Renal pelvis (tissue), 4 donors: ENCODE results near the gene ARHGAP6. TPM values are rescaled to one million over a fixed set of nuclear protein-coding genes. Genes with fewer than 3 reads are reported as not detected.
"Not testable (repeated sequence)": the region's sequence is repeated elsewhere in the genome, so short reads cannot be mapped to it uniquely, and the experiment has no call there.

ENCODE experiments used
- DNase-seq: peaks from one replicate; pipeline ENCODE4 v3.0.0-alpha.2; 2013
- polyA plus RNA-seq, 3 donors: library from polyadenylated mRNA; unstranded; fragments of 120-200 nt; gene quantifications; one replicate each; pipeline ENCODE4 v1.2.1, GENCODE V29; 2013; ENCODE audit not compliant: insufficient read length in 3 of 3

ARHGAP6 gene
- polyA plus RNA-seq, 3 donors = 13.4 to 16.6 (median 14.8) TPM

DNA sequence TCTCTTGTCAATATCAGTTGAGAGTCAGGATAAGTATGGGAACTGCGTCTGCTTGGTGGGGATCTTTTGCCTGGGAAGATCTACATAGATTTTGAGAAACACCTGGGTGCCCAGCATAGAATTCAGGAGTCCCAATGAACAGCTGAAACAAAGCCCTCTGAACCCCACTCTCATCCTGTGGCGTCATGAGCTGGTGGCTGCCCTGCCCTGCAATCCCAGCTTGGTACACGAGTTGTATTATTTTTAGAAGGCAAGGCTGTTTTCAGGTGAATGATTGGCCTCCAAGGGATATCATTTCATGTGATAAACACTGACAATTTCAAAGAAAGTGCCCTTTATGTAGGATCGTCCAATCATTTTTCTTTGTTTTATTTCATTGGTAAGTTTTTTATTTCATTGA lies 493.8 kb downstream of the ARHGAP6 start:
- DNase-seq = no peak

DNA sequence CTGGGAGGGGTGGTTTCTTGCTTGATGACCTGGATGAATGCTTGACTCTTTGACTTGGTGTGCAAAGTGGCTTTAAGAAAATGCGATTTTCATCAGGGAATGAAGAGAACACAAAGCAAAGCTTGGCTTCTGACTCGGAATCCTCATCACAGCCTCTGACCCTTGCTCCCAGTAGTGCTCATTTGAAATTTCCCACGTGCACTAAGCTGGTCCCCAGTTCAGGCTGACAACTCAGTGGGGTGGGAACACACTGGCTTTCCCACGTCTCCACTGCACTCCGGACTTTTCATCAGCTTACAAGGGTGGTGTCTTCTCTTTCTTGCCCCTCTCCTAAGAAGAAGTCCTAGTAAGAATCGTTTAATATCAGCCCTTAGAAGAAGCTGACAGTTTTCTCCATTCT lies 501.3 kb downstream of the ARHGAP6 start:
- DNase-seq = no peak

DNA sequence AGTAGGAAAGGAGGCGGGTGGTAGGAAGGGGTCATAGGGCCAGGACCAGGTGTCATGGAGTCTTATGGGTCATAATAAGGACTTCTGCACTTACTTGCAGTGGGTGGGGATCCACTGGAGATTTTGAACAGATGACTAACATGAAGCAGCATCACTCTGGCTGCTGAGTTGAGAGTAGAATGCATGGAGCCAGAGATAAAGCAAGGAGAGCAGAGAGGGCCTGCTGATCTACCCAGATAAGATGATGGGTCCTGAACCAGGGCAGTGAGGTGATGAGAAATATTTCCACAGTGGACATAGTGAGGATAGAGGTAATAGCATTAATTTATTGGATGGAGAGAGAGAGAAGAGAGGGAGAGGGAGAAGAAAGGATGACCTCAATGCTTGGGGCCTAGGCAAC lies 506.6 kb downstream of the ARHGAP6 start:
- DNase-seq = no peak

- no peak for DNase-seq
Measured at GRCh38 chrX:11151799-11152559, 513.7 kb downstream of the ARHGAP6 start.

DNA sequence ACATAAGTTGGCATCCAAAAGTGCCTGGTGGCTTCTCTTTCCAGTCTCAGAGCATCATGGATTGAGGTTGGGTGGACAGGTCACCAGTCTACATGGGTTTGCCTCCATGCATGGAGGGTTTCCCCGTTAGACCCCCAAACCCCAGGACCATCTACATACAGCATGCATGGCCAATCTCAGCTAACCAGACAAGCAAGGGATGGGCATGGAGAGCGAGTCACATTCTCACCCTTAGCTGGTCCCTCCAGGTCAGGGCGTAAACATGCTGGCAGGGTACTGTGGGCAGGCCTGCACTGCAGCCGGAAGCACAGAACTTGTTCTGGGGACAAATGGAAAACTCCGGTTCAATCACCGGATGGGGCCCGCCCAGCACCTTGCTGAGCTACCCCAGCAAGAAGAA lies 517.3 kb downstream of the ARHGAP6 start:
- no peak for DNase-seq

DNA sequence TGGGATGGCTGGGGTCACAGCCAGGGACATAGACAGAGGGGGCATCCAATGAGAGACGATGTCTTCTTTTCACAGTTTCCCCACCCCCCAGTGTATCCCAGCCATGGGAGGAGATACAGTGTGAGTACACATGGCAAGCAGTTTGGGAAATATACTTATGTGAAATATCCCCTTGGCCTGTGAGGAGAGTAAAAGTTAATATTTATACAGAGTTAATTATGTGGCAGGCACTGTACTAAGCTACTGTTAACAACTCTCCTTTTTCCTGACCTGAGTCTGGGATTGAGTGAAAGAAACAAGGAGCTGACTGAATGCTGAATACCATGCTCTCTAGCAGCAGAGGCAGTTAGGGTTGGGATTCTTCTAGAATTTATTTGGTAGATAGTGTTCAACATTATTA lies 519.3 kb downstream of the ARHGAP6 start:
- DNase-seq = no peak

DNA sequence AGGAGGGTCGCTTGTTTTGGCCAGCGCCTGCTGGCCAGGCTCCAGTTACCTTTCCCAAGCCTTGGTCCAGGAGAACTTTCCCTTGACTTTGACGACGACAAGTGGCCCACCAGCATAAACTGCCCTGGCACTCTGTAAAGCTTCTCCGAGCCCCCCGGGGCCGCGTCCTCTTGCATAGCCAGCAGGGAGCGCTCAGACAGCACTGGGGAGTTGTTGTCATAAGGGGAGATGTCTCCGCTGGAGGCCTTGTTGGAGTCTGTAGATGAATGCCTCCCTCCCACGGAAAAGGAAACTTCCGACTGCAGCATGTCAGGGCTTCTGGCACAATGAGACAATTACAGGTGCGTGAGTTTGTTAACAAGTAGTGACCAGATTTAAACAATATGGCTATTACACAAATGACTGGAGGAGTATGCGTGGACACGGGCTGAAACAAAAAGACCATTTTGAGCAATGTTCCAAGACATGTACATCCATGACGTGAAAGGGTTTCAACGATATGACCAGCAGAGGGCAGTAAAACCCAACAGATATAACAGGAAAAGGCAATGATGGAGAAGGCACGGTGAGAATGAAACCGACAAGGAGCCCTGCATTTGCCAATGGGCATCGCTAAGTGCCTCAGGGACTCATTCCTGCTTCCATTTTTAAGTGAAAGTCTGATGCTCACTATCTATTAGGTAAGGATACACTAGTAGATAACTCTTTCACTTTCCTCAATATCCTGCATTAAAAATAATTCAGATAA lies 521.6 kb downstream of the ARHGAP6 start:
- DNase-seq = peak; percentile 78

- DNase-seq = no peak
Measured at GRCh38 chrX:11138498-11139390, 527.0 kb downstream of the ARHGAP6 start.

- DNase-seq = peak; percentile 31
Measured at GRCh38 chrX:11137543-11138139, 528.1 kb downstream of the ARHGAP6 start.

- DNase-seq = no peak
Measured at GRCh38 chrX:11135564-11136185, 530.0 kb downstream of the ARHGAP6 start.

DNA sequence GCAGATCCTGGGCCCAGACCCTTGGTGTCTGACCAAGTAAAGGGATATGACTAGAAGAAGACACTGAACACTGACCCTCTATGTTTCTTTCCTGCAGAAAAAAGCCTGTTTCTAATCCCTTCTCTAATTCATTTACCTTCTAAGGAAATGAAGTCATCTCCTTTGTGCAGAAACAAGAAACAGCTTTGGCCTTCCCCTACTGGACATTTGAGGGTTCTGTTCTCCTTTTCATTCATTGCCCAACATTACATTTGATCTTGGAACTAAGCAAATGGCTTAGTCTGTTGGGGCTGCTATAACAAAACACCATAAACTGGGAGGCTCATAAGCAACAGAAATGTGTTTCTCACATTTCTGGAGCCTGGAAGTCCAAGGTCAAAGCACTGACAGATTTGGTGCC lies 534.6 kb downstream of the ARHGAP6 start:
- no peak for DNase-seq

GRCh38 chrX:11130136-11130535 lies 535.6 kb downstream of the ARHGAP6 start:
- no peak for DNase-seq

- DNase-seq = no peak
Measured at GRCh38 chrX:11129534-11130105, 536.1 kb downstream of the ARHGAP6 start.

DNA sequence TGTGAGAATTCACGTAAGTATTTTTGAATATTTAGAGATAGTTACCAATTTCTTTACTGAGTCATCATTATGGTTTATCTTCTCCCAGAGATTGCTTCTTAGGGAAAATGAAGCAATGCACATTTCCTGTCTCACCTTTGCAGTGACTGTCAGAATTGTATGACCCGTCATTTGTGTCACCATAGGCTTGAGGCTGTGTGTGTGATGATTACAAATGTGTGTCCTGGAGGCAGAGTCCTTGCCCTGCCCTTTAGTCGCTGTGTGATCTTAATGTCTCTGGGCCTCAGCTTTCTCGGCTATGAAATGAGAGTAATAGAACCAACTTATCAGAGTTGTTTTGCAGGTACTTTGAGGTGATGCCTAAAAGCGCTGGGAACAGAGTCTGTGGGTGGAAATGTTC lies 540.7 kb downstream of the ARHGAP6 start:
- DNase-seq = no peak

DNA sequence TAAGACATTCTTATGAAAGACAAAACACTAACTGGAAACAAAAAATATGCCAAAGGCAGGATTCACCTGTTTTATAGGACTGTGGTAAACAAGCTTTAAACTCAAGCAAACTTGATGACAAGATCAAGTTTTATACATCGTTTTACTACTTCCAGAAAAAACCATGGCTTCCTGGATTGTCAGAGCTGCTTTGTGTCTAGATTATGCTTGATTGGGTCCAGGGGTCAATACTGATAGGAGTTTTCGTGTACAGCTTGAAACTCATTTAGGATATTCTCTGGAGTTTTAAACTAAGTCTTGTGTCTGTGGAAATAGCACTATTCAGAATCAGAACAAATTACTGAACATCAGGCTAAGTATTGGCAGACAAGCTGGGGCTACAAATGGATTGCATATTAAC lies 541.6 kb downstream of the ARHGAP6 start:
- no peak for DNase-seq

DNA sequence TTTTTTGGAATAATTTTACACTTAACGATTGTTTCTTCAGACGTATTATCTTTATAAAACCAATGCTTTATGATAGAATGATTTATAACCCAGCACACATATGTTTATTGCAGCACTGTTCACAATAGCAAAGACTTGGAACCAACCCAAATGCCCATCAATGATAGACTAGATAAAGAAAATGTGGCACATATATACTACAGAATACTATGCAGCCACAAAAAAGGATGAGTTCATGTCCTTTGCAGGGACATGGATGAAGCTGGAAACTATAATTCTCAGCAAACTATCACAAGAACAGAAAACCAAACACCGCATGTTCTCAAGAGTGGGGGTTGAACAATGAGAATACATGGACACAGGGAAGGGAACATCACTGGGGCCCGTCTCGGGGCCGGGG lies 542.6 kb downstream of the ARHGAP6 start:
- not testable (repeated sequence) for DNase-seq

- no peak for DNase-seq
Measured at GRCh38 chrX:11119313-11119943, 546.3 kb downstream of the ARHGAP6 start.

DNA sequence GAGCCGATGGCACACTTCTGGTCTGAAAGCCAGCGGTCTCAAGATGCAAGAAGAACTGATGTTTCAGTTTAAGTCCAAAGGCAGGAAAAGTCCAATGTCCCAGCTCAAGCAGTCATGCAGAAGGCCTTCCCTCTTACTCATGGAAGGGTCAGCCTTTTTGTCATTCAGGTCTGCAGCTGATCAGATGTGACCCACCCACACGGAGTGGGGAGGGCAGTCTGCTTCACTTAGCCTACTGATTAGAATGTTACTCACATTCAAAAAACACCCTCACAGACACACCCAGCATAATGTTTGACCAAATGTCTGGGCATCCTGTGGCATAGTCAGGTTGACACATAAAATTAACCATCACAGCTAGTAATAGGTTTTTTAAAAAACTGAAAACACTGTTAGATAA lies 548.0 kb downstream of the ARHGAP6 start:
- no peak for DNase-seq

GRCh38 chrX:11113731-11114130 lies 552.0 kb downstream of the ARHGAP6 start:
- DNase-seq = no peak

GRCh38 chrX:11111947-11112346 lies 553.8 kb downstream of the ARHGAP6 start:
- DNase-seq = no peak
